Measurements from ENCODE around the gene ENOX2. TPM values are rescaled to one million over a fixed set of nuclear protein-coding genes. Genes with fewer than 3 reads are reported as not detected.
"Not testable (repeated sequence)": the region's sequence is repeated elsewhere in the genome, so short reads cannot be mapped to it uniquely, and the experiment has no call there.

ENOX2 gene
- total RNA-seq, 1 experiment from 2014 or later = 11.4 TPM

DNA sequence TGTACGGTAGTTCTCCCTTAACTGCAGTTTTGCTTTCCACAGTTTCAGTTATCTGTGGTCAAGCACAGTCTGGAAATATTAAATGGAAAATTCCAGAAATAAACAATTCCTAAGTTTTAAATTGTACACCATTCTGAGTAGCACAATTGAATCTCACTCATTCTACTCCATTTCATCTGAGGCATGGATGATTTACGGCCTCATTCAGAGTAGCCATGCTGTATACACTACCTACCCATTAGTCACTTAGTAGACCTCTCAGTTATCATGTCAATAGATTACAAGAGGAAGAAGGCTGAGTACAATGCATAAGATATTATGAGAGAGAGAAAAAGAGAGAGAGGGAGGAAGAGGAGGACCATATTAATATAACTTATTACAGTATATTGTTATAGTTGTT is 77.5 kb downstream of the ENOX2 start:
- no peak overlapping the region for H3K27ac Mint-ChIP-seq (ENCODE audit: unreplicated experiment)
- H3K4me3 Mint-ChIP-seq (ENCODE audit: unreplicated experiment) = no peak overlapping the region
- Histone ChIP-seq H3K9me3 (no peaks in the 10 kb centered on the region), H3K27me3 (replicated peaks; ENCODE audit: control insufficient read depth, insufficient read depth, low read length) (no peaks in the 10 kb centered on the region), H3K4me3 (ENCODE audit: low read depth, low read length) (no peak overlapping the region), H3K4me1 (no peaks in the 10 kb centered on the region), H3K36me3 (ENCODE audit: control insufficient read depth, insufficient read depth, low read length) (no peaks in the 10 kb centered on the region)
- ChIA-PET POLR2A (no interaction called here), CTCF (no interaction called here)
- BruUV-seq (replicated peaks) = no TSS peak
- DNase-seq = no peak
- H3K9me3 Mint-ChIP-seq (ENCODE audit: unreplicated experiment) = no peaks in the 10 kb centered on the region
- no peaks in the 10 kb centered on the region for H3K4me1 Mint-ChIP-seq (ENCODE audit: low read depth, unreplicated experiment)
- TF ChIP-seq, protein P1, sequence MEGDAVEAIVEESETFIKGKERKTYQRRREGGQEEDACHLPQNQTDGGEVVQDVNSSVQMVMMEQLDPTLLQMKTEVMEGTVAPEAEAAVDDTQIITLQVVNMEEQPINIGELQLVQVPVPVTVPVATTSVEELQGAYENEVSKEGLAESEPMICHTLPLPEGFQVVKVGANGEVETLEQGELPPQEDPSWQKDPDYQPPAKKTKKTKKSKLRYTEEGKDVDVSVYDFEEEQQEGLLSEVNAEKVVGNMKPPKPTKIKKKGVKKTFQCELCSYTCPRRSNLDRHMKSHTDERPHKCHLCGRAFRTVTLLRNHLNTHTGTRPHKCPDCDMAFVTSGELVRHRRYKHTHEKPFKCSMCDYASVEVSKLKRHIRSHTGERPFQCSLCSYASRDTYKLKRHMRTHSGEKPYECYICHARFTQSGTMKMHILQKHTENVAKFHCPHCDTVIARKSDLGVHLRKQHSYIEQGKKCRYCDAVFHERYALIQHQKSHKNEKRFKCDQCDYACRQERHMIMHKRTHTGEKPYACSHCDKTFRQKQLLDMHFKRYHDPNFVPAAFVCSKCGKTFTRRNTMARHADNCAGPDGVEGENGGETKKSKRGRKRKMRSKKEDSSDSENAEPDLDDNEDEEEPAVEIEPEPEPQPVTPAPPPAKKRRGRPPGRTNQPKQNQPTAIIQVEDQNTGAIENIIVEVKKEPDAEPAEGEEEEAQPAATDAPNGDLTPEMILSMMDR (IDR thresholded peaks at IDR 0.05; ENCODE audit: insufficient read depth in 1 of 2, low read depth in 1 of 2, low read length in 1 of 2, severe bottlenecking in 1 of 2, unreplicated experiment in 1 of 2) = no peak
- intact Hi-C loops (cut with micrococcal nuclease; ENCODE audit: unreplicated experiment) = no loop called here
- H3K27me3 Mint-ChIP-seq (ENCODE audit: insufficient read depth, unreplicated experiment) = no peaks in the 10 kb centered on the region
- H3K36me3 Mint-ChIP-seq (ENCODE audit: insufficient read depth, unreplicated experiment) = no peaks in the 10 kb centered on the region

DNA sequence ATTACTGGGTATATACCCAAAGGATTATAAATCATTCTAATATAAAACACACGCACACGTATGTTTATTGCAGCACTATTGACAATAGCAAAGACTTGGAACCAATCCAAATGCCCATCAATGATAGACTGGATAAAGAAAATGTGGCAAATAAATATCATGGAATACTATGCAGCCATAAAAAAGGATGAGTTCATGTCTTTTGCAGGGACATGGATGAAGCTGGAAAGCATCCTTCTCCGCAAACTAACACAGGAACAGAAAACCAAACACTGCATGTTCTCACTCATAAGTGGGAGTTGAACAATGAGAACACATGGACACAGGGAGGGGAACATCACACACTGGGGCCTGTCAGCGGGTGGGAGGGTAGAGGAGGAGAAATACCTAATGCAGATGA is 83.6 kb downstream of the ENOX2 start:
- BruUV-seq (replicated peaks); H3K27ac Mint-ChIP-seq (ENCODE audit: unreplicated experiment); H3K9me3 ChIP-seq; POLR2A ChIA-PET; H3K4me3 ChIP-seq (ENCODE audit: low read depth, low read length); H3K27me3 Mint-ChIP-seq (ENCODE audit: insufficient read depth, unreplicated experiment); H3K36me3 ChIP-seq (ENCODE audit: control insufficient read depth, insufficient read depth, low read length); CTCF ChIA-PET; intact Hi-C loops (cut with micrococcal nuclease; ENCODE audit: unreplicated experiment); H3K4me3 Mint-ChIP-seq (ENCODE audit: unreplicated experiment); H3K9me3 Mint-ChIP-seq (ENCODE audit: unreplicated experiment); DNase-seq; H3K4me1 ChIP-seq; H3K36me3 Mint-ChIP-seq (ENCODE audit: insufficient read depth, unreplicated experiment); H3K27me3 ChIP-seq (replicated peaks; ENCODE audit: control insufficient read depth, insufficient read depth, low read length); H3K4me1 Mint-ChIP-seq (ENCODE audit: low read depth, unreplicated experiment): not testable (repeated sequence)

DNA sequence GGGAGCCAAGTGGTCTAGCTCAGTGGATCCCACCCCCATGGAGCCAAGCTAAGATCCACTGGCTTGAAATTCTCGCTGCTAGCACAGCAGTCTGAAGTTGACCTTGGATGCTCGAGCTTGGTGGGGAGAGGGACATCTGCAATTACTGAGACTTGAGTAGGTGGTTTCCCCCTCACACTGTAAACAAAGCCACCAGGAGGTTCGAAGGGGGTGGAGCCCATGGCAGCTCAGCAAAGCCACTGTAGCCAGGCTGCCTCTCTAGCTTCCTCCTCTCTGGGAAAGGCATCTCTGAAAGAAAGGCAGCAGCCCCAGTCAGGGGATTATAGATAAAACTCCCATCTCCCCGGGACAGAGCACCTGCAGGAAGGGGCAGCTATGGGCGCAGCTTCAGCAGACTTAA is 89.1 kb downstream of the ENOX2 start:
- H3K4me3 Mint-ChIP-seq (ENCODE audit: unreplicated experiment); H3K36me3 ChIP-seq (ENCODE audit: control insufficient read depth, insufficient read depth, low read length); POLR2A ChIA-PET; H3K9me3 Mint-ChIP-seq (ENCODE audit: unreplicated experiment); H3K27me3 Mint-ChIP-seq (ENCODE audit: insufficient read depth, unreplicated experiment); BruUV-seq (replicated peaks); H3K9me3 ChIP-seq; H3K4me3 ChIP-seq (ENCODE audit: low read depth, low read length); CTCF ChIA-PET; H3K4me1 Mint-ChIP-seq (ENCODE audit: low read depth, unreplicated experiment); H3K27me3 ChIP-seq (replicated peaks; ENCODE audit: control insufficient read depth, insufficient read depth, low read length); DNase-seq; H3K4me1 ChIP-seq; intact Hi-C loops (cut with micrococcal nuclease; ENCODE audit: unreplicated experiment); H3K27ac Mint-ChIP-seq (ENCODE audit: unreplicated experiment); H3K36me3 Mint-ChIP-seq (ENCODE audit: insufficient read depth, unreplicated experiment): not testable (repeated sequence)

DNA sequence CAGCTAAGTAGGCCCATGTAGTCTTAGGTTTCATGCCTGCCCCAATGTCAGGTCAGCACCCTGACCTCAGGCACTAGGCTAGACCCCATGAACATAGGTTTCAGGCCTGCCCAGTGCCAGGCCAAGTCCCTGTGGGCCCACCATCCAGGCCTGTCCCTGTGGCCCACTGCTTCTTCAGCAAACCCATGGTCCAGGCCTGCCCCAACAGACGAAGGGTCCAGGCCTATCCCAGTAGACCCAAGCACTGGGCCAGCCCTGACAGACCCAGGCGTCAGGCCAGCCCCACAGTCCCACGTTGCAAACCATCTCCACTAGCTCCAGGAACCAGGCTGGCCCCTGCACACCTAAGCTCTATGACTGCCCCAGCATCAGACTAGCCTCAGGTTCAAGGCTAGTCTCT is 92.4 kb downstream of the ENOX2 start:
- BruUV-seq (replicated peaks) = no TSS peak
- Histone ChIP-seq H3K27me3 (replicated peaks; ENCODE audit: control insufficient read depth, insufficient read depth, low read length) (no peaks in the 10 kb centered on the region), H3K4me3 (ENCODE audit: low read depth, low read length) (no peak overlapping the region), H3K36me3 (ENCODE audit: control insufficient read depth, insufficient read depth, low read length) (no peaks in the 10 kb centered on the region), H3K4me1 (no peaks in the 10 kb centered on the region), H3K9me3 (no peaks in the 10 kb centered on the region)
- Mint-ChIP-seq H3K27me3 (ENCODE audit: insufficient read depth, unreplicated experiment) (no peaks in the 10 kb centered on the region), H3K9me3 (ENCODE audit: unreplicated experiment) (no peaks in the 10 kb centered on the region), H3K4me1 (ENCODE audit: low read depth, unreplicated experiment) (no peaks in the 10 kb centered on the region), H3K4me3 (ENCODE audit: unreplicated experiment) (no peak overlapping the region), H3K27ac (ENCODE audit: unreplicated experiment) (no peak overlapping the region), H3K36me3 (ENCODE audit: insufficient read depth, unreplicated experiment) (no peaks in the 10 kb centered on the region)
- CTCF ChIA-PET = no interaction called here
- intact Hi-C loops (cut with micrococcal nuclease; ENCODE audit: unreplicated experiment) = no loop called here
- DNase-seq = no peak
- POLR2A ChIA-PET = no interaction called here
- TF ChIP-seq, protein P1 (IDR thresholded peaks at IDR 0.05; ENCODE audit: insufficient read depth in 1 of 2, low read depth in 1 of 2, low read length in 1 of 2, severe bottlenecking in 1 of 2, unreplicated experiment in 1 of 2) = no peak
